Chondrocyte (in vitro differentiated cells): ENCODE data around the gene RALGPS2. TPM values are rescaled to one million over a fixed set of nuclear protein-coding genes. Genes with fewer than 3 reads are reported as not detected.
"Not testable (repeated sequence)": the region's sequence is repeated elsewhere in the genome, so short reads cannot be mapped to it uniquely, and the experiment has no call there.

Experiments
- DNase-seq: peaks from one replicate; pipeline ENCODE4 v3.0.0; 2021; ENCODE audit warnings: mixed read lengths, low spot score
- H3K27ac Mint-ChIP-seq: one replicate; pipeline ENCODE4 v1.8.0; 2021; ENCODE audit warnings: mild to moderate bottlenecking, moderate library complexity, mixed read lengths; ENCODE audit not compliant: unreplicated experiment
- H3K27me3 Mint-ChIP-seq: 2 replicates; pipeline ENCODE4 v1.8.0; 2021; ENCODE audit warnings: low read depth, mixed read lengths
- H3K36me3 Mint-ChIP-seq: 2 replicates; pipeline ENCODE4 v1.8.0; 2021; ENCODE audit warnings: low read depth, mixed read lengths
- H3K4me1 Mint-ChIP-seq: 2 replicates; pipeline ENCODE4 v1.8.0; 2021; ENCODE audit warnings: low read depth, mild to moderate bottlenecking, mixed read lengths
- H3K4me3 Mint-ChIP-seq: one replicate; pipeline ENCODE4 v1.8.0; 2021; ENCODE audit warnings: mild to moderate bottlenecking, moderate library complexity, mixed read lengths; ENCODE audit not compliant: unreplicated experiment
- H3K9me3 Mint-ChIP-seq: 2 replicates; pipeline ENCODE4 v1.8.0; 2021; ENCODE audit warnings: low read depth, mixed read lengths
- total RNA-seq: library from RNA; stranded (reverse); gene quantifications from 3 replicates; pipeline ENCODE4 v1.2.1, GENCODE V29; 2021
- TF ChIP-seq, protein P1 (sequence below): fragments of 200-600 bp; sonication (generic); IDR thresholded peaks from 2 replicates; pipeline ENCODE4 v1.5.0; 2021; ENCODE audit warnings: antibody characterized with exemption, mild to moderate bottlenecking, moderate library complexity

RALGPS2 gene
- total RNA-seq, 1 donor from 2014 or later, result 10.0 TPM

DNA sequence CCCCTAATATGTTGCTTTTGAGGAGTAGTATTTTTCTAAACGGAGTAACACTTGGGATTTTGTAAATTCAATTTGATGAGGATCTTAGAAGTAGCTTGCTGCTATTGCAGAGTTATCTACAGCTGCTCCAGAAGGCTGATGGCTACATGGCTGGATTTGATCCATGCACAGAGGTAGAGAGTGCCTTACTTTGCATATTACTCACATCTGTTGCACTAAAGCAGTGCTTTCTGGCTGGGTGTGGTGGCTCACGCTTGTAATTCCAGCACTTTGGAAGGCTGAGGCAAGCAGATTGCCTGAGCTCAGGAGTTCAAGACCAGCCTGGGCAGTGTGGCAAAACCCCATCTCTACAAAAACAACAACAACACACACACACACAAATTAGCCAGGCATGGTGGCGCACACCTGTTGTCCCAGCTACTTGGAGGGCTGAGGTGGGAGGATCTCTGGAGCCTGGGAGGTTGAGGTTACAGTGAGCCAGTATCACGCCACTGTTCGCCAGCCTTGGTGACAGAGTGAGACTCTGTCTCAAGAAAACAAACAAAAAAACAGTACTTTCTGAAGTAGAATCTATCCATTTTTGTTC lies 24.6 kb downstream of the RALGPS2 start:
- Mint-ChIP-seq H3K4me1 (no peaks in the 10 kb centered on the region), H3K36me3 (no peaks in the 10 kb centered on the region), H3K27me3 (no peaks in the 10 kb centered on the region), H3K27ac (no peak overlapping the region), H3K9me3 (no peaks in the 10 kb centered on the region), H3K4me3 (no peak overlapping the region)
- TF ChIP-seq, protein P1, sequence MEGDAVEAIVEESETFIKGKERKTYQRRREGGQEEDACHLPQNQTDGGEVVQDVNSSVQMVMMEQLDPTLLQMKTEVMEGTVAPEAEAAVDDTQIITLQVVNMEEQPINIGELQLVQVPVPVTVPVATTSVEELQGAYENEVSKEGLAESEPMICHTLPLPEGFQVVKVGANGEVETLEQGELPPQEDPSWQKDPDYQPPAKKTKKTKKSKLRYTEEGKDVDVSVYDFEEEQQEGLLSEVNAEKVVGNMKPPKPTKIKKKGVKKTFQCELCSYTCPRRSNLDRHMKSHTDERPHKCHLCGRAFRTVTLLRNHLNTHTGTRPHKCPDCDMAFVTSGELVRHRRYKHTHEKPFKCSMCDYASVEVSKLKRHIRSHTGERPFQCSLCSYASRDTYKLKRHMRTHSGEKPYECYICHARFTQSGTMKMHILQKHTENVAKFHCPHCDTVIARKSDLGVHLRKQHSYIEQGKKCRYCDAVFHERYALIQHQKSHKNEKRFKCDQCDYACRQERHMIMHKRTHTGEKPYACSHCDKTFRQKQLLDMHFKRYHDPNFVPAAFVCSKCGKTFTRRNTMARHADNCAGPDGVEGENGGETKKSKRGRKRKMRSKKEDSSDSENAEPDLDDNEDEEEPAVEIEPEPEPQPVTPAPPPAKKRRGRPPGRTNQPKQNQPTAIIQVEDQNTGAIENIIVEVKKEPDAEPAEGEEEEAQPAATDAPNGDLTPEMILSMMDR, result no peak
- no peak for DNase-seq

GRCh38 chr1:178751046-178751445 lies 26.0 kb downstream of the RALGPS2 start:
- no peaks in the 10 kb centered on the region for H3K27me3 Mint-ChIP-seq
- no peak overlapping the region for H3K4me3 Mint-ChIP-seq
- no peaks in the 10 kb centered on the region for H3K4me1 Mint-ChIP-seq
- no peak for DNase-seq
- H3K9me3 Mint-ChIP-seq, result peaks cover 4% of the 10 kb centered on the region
- TF ChIP-seq, protein P1, result no peak
- H3K27ac Mint-ChIP-seq, result no peak overlapping the region
- no peaks in the 10 kb centered on the region for H3K36me3 Mint-ChIP-seq

- H3K9me3 Mint-ChIP-seq, result peaks cover 6% of the 10 kb centered on the region
- no peaks in the 10 kb centered on the region for H3K4me1 Mint-ChIP-seq
- no peaks in the 10 kb centered on the region for H3K36me3 Mint-ChIP-seq
- DNase-seq, result no peak
- H3K4me3 Mint-ChIP-seq, result no peak overlapping the region
- no peaks in the 10 kb centered on the region for H3K27me3 Mint-ChIP-seq
- peak overlapping the region; percentile 34 for H3K27ac Mint-ChIP-seq
- TF ChIP-seq, protein P1, result no peak
Observed at GRCh38 chr1:178752891-178753290, 27.8 kb downstream of the RALGPS2 start.

DNA sequence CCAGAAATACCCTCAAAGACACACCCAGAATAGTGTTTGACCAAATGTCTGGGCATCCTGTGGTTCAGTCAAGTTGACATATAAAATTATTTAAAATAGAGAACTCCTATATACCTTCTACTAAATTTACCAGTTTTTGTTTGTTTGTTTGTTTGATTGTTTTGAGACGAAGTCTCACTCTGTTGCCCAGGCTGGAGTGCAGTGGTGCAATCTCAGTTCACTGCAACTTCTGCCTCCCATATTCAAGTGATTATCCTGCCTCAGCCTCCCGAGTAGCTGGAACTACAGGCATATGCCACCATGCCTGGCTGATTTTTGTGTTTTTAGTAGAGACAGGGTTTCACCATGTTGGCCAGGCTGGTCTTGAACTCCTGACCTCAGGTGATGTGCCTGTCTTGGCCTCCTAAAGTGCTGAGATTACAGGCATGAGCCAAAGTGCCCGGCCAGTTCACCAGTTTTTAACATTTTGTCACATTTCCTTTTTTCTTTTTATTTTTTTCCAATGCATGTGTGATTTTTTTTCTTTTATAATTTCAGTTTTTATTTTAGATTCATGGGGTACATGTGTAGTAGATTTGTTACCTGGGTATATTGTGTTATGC lies 29.7 kb downstream of the RALGPS2 start:
- DNase-seq, H3K36me3 Mint-ChIP-seq, H3K27me3 Mint-ChIP-seq, H3K27ac Mint-ChIP-seq, H3K4me3 Mint-ChIP-seq, H3K4me1 Mint-ChIP-seq: not testable (repeated sequence)
- peaks cover 19% of the 10 kb centered on the region for H3K9me3 Mint-ChIP-seq

DNA sequence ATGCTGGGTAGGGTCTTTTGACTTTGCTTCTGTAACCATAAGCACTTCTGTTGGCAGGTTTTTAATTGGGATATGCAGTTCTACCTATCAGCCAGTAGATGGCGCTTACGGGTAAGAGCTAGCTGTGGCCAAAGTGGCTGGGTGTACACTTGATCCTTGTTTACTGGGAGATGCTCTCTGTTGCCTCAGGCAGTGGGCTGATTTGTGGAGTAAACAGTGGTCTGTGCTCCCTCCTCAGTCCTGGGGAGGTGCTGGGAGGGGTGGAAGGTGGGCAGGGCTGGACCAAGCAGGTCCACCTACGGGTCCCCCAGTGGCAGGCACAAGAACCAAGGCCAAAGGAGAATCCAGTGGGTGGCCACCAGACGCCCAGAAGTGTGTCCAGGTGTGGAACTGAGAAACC lies 43.4 kb downstream of the RALGPS2 start:
- Mint-ChIP-seq H3K4me3 (no peak overlapping the region), H3K9me3 (peaks cover 27% of the 10 kb centered on the region), H3K27ac (no peak overlapping the region), H3K4me1 (no peaks in the 10 kb centered on the region), H3K27me3 (no peaks in the 10 kb centered on the region), H3K36me3 (peaks cover 12% of the 10 kb centered on the region)
- TF ChIP-seq, protein P1, result peak; percentile 77
- no peak for DNase-seq

- DNase-seq, result no peak
- TF ChIP-seq, protein P1, result no peak
- H3K27me3 Mint-ChIP-seq, result no peaks in the 10 kb centered on the region
- no peak overlapping the region for H3K27ac Mint-ChIP-seq
- peaks cover 1% of the 10 kb centered on the region for H3K36me3 Mint-ChIP-seq
- no peak overlapping the region for H3K4me3 Mint-ChIP-seq
- H3K9me3 Mint-ChIP-seq, result peaks cover 6% of the 10 kb centered on the region
- H3K4me1 Mint-ChIP-seq, result no peaks in the 10 kb centered on the region
Observed at GRCh38 chr1:178772952-178773351, 47.9 kb downstream of the RALGPS2 start.
